Right lobe of liver (tissue), 4 donors: ENCODE results near the gene RPL35A.

Experiments used
- CTCF ChIP-seq, 4 donors: fragments of 200-600 bp in 3 of 4; fragments of 450-650 bp in 1 of 4; IDR thresholded peaks; one replicate each; pipeline versions ENCODE4 v1.5.1 to v1.8.0; 2016 to 2022; ENCODE audit warnings: antibody characterized with exemption in 4 of 4, mild to moderate bottlenecking in 2 of 4
- POLR2A ChIP-seq: fragments of 450-650 bp; IDR thresholded peaks from one replicate; pipeline ENCODE4 v1.6.1; 2017; ENCODE audit warnings: antibody characterized with exemption, mild to moderate bottlenecking
- donor health status: DM: no; HTN: no; CAD: no.
- donor health status: DM: no; HTN: no; CAD: no.
- donor health status: DM: no; HTN: yes; CAD: no.

- TF ChIP-seq CTCF (IDR thresholded peaks at IDR 0.05) (no peak), POLR2A (no peak)
These were observed 2.5 kb downstream of the RPL35A start for GRCh38 chr3:197952440-197952839.
